RPMI7951 (cell line): ENCODE measurements around the gene UNC5C. TPM values are rescaled to one million over a fixed set of nuclear protein-coding genes. Genes with fewer than 3 reads are reported as not detected.

ENCODE experiments used
- DNase-seq: peaks from one replicate; pipeline ENCODE4 v3.0.0-alpha.2; 2012; ENCODE audit warnings: low read depth
- total RNA-seq: library from RNA; depleted of rRNA; stranded (reverse); fragments of >200 nt; shearing (Covaris generic); gene quantifications from 2 replicates; pipeline ENCODE4 v1.2.3, GENCODE V29; 2014

The UNC5C gene
- total RNA-seq, 1 experiment from 2014 or later, result 0.48 TPM

DNA sequence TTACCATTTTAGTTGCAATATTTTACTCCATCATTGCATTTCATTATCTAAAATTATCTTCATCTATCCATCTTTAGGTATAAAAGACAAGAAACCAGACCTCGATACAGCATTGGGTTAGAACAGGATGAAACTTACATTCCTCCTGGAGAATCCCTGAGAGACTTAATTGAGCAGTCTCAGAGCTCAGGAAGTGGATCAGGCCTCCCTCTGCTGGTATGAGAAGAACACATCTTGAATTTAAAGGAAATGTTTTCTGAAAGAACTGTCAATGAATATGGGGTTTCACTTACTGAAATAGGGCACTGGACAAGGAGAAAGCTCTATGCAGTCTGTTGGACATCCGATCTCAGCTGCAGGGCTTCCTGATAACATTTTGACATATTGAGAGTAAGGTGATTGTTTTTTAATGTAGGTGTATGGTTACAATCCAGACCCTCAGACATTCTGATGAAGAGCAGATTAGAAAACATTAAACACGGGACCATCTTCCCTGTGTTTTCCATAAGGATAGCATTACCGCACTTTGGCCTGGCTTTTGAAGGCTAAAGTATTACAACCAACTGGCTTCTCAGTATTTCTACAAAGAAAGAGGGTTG, 423.8 kb downstream of the UNC5C start:
- DNase-seq, result peak; percentile 49

DNA sequence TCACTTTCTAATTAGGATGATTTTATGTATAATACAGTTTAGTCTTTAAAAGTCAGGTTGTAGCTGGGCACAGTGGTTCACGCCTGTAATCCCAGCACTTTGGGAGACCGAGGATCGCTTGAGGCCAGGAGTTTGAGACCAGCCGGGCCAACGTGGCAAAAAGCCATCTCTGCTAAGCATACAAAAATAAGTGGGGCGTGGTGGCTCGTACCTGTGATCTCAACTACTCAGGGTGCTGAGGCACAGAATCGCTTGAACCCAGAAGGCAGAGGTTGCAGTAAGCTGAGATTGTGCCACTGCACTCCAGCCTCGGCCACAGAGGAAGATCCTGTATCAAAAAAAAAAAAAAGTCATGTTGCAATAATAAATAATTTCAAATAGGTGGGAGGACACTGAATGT, 426.8 kb downstream of the UNC5C start:
- no peak for DNase-seq

DNA sequence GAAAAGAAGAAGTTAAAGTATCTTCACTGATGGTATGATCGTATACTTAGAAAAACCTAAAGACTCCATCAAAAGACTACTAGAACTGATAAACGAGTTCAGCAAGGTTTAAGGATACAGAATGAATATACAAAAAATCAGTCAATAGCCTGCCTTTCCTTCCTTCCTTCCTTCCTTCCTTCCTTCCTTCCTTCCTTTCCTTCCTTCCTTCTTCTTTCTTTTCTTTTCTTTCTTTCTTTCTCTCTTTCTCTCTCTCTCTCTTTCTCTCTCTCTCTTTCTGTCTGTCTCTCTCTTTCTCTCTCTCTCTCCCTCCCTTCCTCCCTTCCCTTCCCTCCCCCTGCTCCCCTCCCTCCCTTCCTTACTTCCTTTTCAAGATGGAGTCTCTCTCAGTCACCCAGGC, 428.3 kb downstream of the UNC5C start:
- DNase-seq, result no peak

DNA sequence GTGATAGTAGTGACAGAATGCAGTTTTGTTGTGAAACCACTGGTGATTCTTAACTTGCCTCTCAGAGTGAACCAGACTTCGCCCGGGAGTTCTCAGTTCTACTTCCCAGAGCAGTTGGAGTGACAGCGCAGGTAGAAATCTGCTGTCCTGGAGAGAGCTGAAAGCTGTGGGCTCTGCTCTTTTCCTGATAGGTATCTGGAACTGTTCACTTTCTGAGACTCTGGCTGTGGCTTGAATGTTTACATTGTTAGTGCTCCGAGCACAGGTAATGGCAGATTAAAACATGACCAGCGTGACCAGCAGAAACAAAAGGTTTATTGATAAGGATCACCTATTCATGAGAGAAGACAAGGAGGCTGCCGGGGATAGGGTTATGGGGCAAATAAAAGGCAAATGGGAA, 430.3 kb downstream of the UNC5C start:
- DNase-seq, result no peak

DNA sequence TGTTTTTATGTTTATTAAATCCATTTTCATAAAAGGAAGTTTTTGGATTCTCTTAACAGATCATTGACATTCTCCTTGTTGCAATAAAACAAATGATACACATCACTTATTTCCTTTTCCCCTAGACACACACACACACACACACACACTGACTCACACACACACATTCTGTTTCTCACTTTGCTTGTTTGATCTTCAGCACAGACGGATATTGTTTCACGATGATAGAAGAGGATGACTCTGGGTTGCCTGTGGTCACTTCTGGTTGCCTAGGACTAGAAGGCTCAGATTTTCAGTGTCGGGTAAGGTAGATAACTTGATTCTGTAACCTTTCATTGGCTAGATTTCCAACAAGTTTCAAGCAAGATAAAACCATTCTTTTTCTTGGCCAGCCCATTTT, 434.3 kb downstream of the UNC5C start:
- no peak for DNase-seq
